ENCODE data around the gene SKAP2.

Gene SKAP2

GRCh38 chr7:26864309-26865093 is at the start of gene SKAP2:
Gene SKAP2, minus strand, starts transcription at chr7:26864590. Its CDS starts 161 bp downstream, at chr7:26864429.
- H3K9ac ChIP-seq (ENCODE audit: low read depth, low read length), result peak within 1 kb of the TSS; percentile 67
- H3K27me3 ChIP-seq (ENCODE audit: control insufficient read depth, insufficient read depth, low read length), result peaks cover 15% of the 10 kb centered on the region
- no peaks in the 10 kb centered on the region for H3K9me3 ChIP-seq (ENCODE audit: control insufficient read depth, insufficient read depth, low read length)
- H3K4me3 ChIP-seq (ENCODE audit: low read depth, low read length), result peak within 1 kb of the TSS; percentile 80
- H3K4me1 ChIP-seq (ENCODE audit: control insufficient read depth, insufficient read depth, low read length), result peaks cover 6% of the 10 kb centered on the region
- H3K36me3 ChIP-seq (ENCODE audit: control insufficient read depth, insufficient read depth, low read length), result no peaks in the 10 kb centered on the region

GRCh38 chr7:26912933-26913536 is 48.6 kb upstream of the SKAP2 start:
- H3K4me1 ChIP-seq (ENCODE audit: control insufficient read depth, insufficient read depth, low read length), result no peaks in the 10 kb centered on the region
- H3K9me3 ChIP-seq (ENCODE audit: control insufficient read depth, insufficient read depth, low read length), result no peaks in the 10 kb centered on the region
- no peaks in the 10 kb centered on the region for H3K36me3 ChIP-seq (ENCODE audit: control insufficient read depth, insufficient read depth, low read length)
- no peak overlapping the region for H3K4me3 ChIP-seq (ENCODE audit: low read depth, low read length)
- no peak overlapping the region for H3K9ac ChIP-seq (ENCODE audit: low read depth, low read length)
- no peaks in the 10 kb centered on the region for H3K27me3 ChIP-seq (ENCODE audit: control insufficient read depth, insufficient read depth, low read length)

GRCh38 chr7:26912338-26912737 is 47.9 kb upstream of the SKAP2 start:
- Histone ChIP-seq H3K9me3 (ENCODE audit: control insufficient read depth, insufficient read depth, low read length) (no peaks in the 10 kb centered on the region), H3K4me3 (ENCODE audit: low read depth, low read length) (no peak overlapping the region), H3K27me3 (ENCODE audit: control insufficient read depth, insufficient read depth, low read length) (no peaks in the 10 kb centered on the region), H3K9ac (ENCODE audit: low read depth, low read length) (no peak overlapping the region), H3K36me3 (ENCODE audit: control insufficient read depth, insufficient read depth, low read length) (no peaks in the 10 kb centered on the region), H3K4me1 (ENCODE audit: control insufficient read depth, insufficient read depth, low read length) (no peaks in the 10 kb centered on the region)

GRCh38 chr7:26910221-26910620 is 45.8 kb upstream of the SKAP2 start:
- Histone ChIP-seq H3K9me3 (ENCODE audit: control insufficient read depth, insufficient read depth, low read length) (no peaks in the 10 kb centered on the region), H3K4me3 (ENCODE audit: low read depth, low read length) (no peak overlapping the region), H3K27me3 (ENCODE audit: control insufficient read depth, insufficient read depth, low read length) (no peaks in the 10 kb centered on the region), H3K4me1 (ENCODE audit: control insufficient read depth, insufficient read depth, low read length) (no peaks in the 10 kb centered on the region), H3K36me3 (ENCODE audit: control insufficient read depth, insufficient read depth, low read length) (no peaks in the 10 kb centered on the region), H3K9ac (ENCODE audit: low read depth, low read length) (no peak overlapping the region)

- Histone ChIP-seq H3K4me1 (ENCODE audit: control insufficient read depth, insufficient read depth, low read length) (no peaks in the 10 kb centered on the region), H3K9me3 (ENCODE audit: control insufficient read depth, insufficient read depth, low read length) (no peaks in the 10 kb centered on the region), H3K9ac (ENCODE audit: low read depth, low read length) (no peak overlapping the region), H3K27me3 (ENCODE audit: control insufficient read depth, insufficient read depth, low read length) (no peaks in the 10 kb centered on the region), H3K4me3 (ENCODE audit: low read depth, low read length) (no peak overlapping the region), H3K36me3 (ENCODE audit: control insufficient read depth, insufficient read depth, low read length) (no peaks in the 10 kb centered on the region)
These were observed 35.9 kb upstream of the SKAP2 start for GRCh38 chr7:26900251-26900650.

GRCh38 chr7:26899519-26899918 is 35.1 kb upstream of the SKAP2 start:
- no peaks in the 10 kb centered on the region for H3K9me3 ChIP-seq (ENCODE audit: control insufficient read depth, insufficient read depth, low read length)
- H3K36me3 ChIP-seq (ENCODE audit: control insufficient read depth, insufficient read depth, low read length), result no peaks in the 10 kb centered on the region
- H3K4me1 ChIP-seq (ENCODE audit: control insufficient read depth, insufficient read depth, low read length), result no peaks in the 10 kb centered on the region
- no peak overlapping the region for H3K4me3 ChIP-seq (ENCODE audit: low read depth, low read length)
- H3K27me3 ChIP-seq (ENCODE audit: control insufficient read depth, insufficient read depth, low read length), result no peaks in the 10 kb centered on the region
- no peak overlapping the region for H3K9ac ChIP-seq (ENCODE audit: low read depth, low read length)

- no peaks in the 10 kb centered on the region for H3K9me3 ChIP-seq (ENCODE audit: control insufficient read depth, insufficient read depth, low read length)
- H3K36me3 ChIP-seq (ENCODE audit: control insufficient read depth, insufficient read depth, low read length), result no peaks in the 10 kb centered on the region
- H3K4me3 ChIP-seq (ENCODE audit: low read depth, low read length), result no peak overlapping the region
- no peak overlapping the region for H3K9ac ChIP-seq (ENCODE audit: low read depth, low read length)
- H3K4me1 ChIP-seq (ENCODE audit: control insufficient read depth, insufficient read depth, low read length), result no peaks in the 10 kb centered on the region
- no peaks in the 10 kb centered on the region for H3K27me3 ChIP-seq (ENCODE audit: control insufficient read depth, insufficient read depth, low read length)
These were observed 34.5 kb upstream of the SKAP2 start for GRCh38 chr7:26898891-26899290.

GRCh38 chr7:26897928-26898327 is 33.5 kb upstream of the SKAP2 start:
- Histone ChIP-seq H3K27me3 (ENCODE audit: control insufficient read depth, insufficient read depth, low read length) (no peaks in the 10 kb centered on the region), H3K4me3 (ENCODE audit: low read depth, low read length) (no peak overlapping the region), H3K9ac (ENCODE audit: low read depth, low read length) (no peak overlapping the region), H3K36me3 (ENCODE audit: control insufficient read depth, insufficient read depth, low read length) (no peaks in the 10 kb centered on the region), H3K9me3 (ENCODE audit: control insufficient read depth, insufficient read depth, low read length) (no peaks in the 10 kb centered on the region), H3K4me1 (ENCODE audit: control insufficient read depth, insufficient read depth, low read length) (no peaks in the 10 kb centered on the region)

- Histone ChIP-seq H3K9ac (ENCODE audit: low read depth, low read length) (no peak overlapping the region), H3K4me1 (ENCODE audit: control insufficient read depth, insufficient read depth, low read length) (no peaks in the 10 kb centered on the region), H3K27me3 (ENCODE audit: control insufficient read depth, insufficient read depth, low read length) (no peaks in the 10 kb centered on the region)
These were observed 27.3 kb upstream of the SKAP2 start for GRCh38 chr7:26891400-26892350.

GRCh38 chr7:26880852-26881251 is 16.5 kb upstream of the SKAP2 start:
- Histone ChIP-seq H3K9me3 (ENCODE audit: control insufficient read depth, insufficient read depth, low read length) (no peaks in the 10 kb centered on the region), H3K4me1 (ENCODE audit: control insufficient read depth, insufficient read depth, low read length) (no peaks in the 10 kb centered on the region), H3K4me3 (ENCODE audit: low read depth, low read length) (no peak overlapping the region), H3K27me3 (ENCODE audit: control insufficient read depth, insufficient read depth, low read length) (no peaks in the 10 kb centered on the region), H3K9ac (ENCODE audit: low read depth, low read length) (no peak overlapping the region), H3K36me3 (ENCODE audit: control insufficient read depth, insufficient read depth, low read length) (no peaks in the 10 kb centered on the region)

More at GRCh38 chr7:26891400-26892350, 27.3 kb upstream of the SKAP2 start:
- Histone ChIP-seq H3K9me3 (ENCODE audit: control insufficient read depth, insufficient read depth, low read length) (no peaks in the 10 kb centered on the region), H3K4me3 (ENCODE audit: low read depth, low read length) (no peak overlapping the region), H3K36me3 (ENCODE audit: control insufficient read depth, insufficient read depth, low read length) (no peaks in the 10 kb centered on the region)

- Histone ChIP-seq H3K9me3 (ENCODE audit: control insufficient read depth, insufficient read depth, low read length) (no peaks in the 10 kb centered on the region), H3K4me1 (ENCODE audit: control insufficient read depth, insufficient read depth, low read length) (no peaks in the 10 kb centered on the region), H3K27me3 (ENCODE audit: control insufficient read depth, insufficient read depth, low read length) (no peaks in the 10 kb centered on the region), H3K9ac (ENCODE audit: low read depth, low read length) (no peak overlapping the region), H3K4me3 (ENCODE audit: low read depth, low read length) (no peak overlapping the region), H3K36me3 (ENCODE audit: control insufficient read depth, insufficient read depth, low read length) (no peaks in the 10 kb centered on the region)
These were observed 15.3 kb upstream of the SKAP2 start for GRCh38 chr7:26879671-26880070.

All from iPS-15b (cell line).